GM15510 (cell line): ENCODE results near the gene GSTO1.

Experiments used
- POLR2A ChIP-seq: IDR thresholded peaks from 3 replicates; pipeline ENCODE4 v1.6.1; 2011; ENCODE audit warnings: borderline replicate concordance; ENCODE audit not compliant: insufficient read length; ENCODE audit errors: extremely low read depth

Gene GSTO1

DNA sequence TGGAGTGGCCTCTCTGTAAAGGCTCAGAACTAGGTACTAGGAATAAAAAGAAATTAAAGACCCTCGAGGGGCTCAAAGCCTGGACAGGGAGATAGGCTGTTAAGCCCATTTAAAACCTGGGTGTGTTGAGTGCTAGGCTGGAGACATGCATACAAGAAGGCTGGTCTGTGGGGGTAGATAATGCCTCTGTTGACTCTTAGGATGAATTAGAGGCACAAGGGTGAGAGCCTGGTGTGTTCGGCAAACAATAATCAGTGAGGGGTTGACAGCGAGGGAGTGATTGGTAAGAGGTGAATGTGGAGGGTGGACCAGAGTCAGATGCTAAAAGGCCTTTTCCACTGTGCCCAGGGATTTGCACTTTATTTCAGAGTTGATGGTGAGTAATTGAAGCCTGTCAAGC lies 27.0 kb downstream of the GSTO1 start:
- TF ChIP-seq POLR2A, result no peak

DNA sequence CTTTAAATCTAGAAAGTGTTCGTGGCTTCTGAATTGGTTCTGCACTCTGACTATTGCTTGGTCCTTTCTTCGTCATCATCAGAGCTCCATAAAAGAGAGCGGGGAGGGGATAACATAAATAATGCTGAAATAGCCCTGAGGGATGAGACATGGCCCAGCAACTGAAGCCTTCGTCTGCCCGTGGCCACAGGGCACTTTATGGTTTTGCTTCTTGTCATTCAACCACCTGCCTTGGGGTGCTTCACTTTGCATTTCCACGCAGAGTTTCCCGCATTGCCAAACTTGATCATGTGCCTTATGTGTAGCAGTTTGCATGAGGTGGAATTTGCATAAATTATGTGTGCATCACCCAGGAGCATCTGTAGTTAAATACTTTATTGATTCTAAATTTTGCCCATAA lies 30.2 kb downstream of the GSTO1 start:
- TF ChIP-seq POLR2A, result no peak

DNA sequence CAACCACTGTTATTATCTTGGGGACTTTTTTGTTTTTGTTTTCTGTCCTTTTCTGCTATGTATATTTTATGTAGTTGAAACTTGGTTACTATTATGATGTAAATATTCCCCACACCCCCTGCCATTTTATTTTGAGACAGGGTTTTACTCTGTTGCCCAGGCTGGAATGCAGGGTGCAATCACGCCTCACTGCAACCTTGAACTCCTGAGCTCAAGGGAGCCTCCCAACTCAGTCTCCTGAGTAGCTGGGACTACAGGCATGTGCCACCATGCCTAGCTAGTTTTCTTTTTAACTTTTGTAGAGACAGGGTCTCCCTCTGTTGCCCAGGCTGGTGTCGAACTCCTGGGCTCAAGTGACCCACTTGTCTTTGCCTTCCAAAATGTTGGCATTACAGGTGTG lies 32.2 kb downstream of the GSTO1 start:
- no peak for TF ChIP-seq POLR2A

DNA sequence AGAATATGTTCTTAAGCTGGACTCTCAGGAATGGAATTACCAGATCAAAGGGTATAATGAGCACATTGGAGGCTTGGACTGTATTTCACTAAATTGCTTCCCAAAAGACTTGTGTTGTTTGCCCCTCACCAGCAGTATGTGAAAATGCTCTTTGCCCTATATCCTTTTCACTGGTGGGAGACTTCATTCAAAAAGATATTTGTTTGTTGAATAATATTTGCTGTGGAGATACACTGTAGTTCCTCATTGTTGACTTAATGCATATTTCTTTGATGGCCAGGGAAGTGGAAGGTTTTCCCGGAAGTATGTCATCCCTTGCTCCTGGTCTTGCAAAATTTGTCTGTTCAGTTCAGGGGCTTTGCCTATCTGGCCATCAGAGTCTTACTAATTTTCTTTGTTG lies 33.7 kb downstream of the GSTO1 start:
- TF ChIP-seq POLR2A, result no peak

DNA sequence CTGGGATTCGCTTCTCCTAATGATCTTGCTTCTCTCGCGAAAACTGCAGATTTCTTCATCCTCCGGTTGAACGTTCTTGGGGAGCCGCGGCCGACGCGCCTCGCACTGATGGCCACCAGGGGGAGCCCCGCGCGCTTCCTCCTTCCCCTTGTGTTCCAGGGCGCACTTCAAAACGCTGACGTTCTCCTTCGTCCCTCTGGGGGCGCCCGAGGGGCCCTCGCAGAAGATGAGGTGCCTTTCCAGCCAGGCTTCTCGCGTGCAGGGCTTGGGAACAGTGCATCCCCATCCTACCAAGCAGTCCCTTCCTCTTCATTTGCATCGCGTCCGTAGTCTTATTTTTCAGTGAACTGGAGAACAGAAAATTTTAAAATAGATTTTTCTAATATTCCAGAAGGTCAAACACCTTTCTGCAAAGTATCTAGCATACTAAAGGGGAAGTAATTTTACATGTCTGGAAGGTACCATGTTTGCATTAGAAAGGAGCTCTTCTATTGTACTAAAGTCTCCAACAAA lies 36.8 kb downstream of the GSTO1 start:
- TF ChIP-seq POLR2A, result no peak

DNA sequence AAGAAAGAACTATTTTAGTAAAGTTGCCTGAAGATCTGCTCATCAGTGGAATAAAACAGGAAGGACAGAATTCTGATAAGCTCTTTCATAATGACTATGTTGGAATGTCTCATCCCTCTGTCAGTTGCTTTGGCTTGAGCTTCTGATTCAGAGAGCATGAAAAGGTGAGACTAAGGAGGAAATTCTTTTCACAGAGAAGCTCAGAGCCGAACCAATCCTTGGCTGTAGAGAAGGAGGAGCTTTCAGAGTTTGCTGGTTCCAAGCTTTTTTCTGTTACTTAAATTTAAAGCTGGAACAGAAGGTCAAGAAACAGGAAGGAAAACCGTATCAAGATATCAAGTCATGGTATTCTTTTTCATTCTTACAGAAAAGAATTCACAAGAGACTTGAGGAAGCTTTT lies 38.3 kb downstream of the GSTO1 start:
- TF ChIP-seq POLR2A, result no peak

DNA sequence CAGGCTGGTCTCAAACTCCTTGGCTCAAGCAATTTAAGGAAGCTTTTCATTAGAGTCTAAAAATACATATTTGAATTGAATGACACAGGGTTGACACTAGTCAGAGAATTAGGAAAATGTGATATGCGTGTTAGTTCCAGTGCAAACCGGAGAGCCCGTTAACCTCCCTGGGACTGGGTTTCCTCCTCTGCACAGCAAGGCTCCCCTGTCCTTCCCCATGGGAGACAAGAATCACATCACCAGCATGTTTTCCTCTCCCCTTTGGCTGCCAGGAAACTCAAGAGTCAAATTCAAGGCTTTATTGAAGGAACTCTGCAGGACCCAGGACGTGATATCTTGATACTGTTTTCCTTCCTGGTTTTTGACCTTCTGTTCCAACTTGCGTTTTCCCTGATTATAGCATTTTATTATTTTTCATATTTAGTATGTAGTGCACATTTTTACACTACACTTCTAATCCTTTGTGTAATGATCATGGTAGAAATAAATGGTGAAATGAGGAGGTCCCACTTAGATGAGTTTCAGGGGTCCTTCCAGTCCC lies 39.2 kb downstream of the GSTO1 start:
- TF ChIP-seq POLR2A, result no peak

DNA sequence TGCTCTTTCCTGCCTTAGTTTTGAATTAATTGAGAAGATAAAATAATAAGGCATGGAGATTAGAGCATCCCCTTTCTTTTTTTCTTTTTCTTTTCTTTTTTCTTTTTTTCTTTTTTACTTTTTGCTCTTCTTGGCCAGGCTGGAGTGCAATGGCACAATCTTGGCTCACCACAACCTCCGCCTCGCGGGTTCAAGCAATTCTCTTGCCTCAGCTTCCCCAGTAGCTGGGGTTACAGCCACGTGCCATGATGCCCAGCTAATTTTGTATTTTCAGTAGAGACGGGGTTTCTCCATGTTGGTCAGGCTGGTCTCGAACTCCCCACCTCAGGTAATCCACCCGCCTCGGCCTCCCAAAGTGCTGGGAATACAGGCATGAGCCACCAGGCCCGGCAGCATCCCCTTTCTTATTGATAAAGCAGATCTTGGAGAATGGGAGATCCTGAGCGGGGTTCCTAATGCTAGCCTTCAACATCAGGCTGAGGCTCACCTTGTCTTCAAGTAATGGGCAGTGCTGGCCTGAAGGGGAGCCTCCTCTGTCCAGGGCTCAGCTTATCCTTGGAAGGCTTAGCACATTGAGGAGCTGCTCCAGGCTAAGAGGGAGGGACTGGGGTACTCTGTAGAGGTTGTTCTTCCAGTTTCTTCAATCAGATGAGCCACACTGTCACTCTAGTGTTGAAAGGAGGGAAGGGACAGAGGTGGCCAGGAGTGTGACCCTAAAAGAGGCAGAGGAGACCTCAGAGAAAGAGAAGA lies 42.2 kb downstream of the GSTO1 start:
- TF ChIP-seq POLR2A, result no peak

DNA sequence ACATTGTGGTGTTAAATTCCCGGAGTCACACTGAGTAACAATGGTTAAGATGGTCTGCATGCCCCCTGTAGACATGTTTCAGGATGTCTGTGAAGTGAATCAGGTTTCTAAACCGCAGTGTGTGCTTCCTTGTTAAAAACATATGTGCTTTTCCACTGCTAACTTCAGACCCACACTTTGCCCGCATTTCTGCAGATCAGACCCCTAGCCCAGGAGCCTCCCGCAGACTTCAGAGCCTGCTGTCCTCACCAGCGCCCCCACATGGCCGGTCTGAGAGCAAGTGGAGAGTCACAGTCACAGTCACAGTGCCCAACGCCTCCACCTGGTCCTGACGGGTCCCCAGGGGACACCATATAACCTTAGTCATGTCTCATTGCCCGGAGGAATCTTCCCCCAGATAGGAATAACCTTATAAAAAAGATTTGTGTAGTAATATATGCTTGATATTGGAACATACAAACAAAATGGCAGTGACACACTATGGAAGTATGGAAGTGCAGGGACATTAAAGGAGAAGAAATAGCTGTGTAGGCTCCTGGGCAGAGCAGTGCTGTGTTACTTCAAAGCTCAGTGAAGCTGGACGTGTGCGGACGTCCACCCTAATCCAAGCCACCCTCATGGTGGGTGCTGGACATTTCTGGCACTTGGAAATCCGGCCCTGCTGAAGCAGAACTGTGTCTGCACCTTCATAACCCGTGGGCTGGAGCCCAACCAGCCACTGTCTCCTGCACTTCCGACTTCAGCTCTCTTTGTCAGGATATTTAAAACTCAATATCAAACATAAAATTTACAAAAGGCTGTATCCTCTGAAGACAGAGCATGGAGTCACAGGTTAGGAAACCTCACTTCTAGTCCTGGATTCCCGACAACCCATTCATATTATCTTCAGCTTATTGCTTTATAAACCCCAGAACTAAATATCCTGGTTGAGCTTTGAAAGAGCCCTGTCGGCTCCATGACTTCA lies 43.3 kb downstream of the GSTO1 start:
- no peak for TF ChIP-seq POLR2A

DNA sequence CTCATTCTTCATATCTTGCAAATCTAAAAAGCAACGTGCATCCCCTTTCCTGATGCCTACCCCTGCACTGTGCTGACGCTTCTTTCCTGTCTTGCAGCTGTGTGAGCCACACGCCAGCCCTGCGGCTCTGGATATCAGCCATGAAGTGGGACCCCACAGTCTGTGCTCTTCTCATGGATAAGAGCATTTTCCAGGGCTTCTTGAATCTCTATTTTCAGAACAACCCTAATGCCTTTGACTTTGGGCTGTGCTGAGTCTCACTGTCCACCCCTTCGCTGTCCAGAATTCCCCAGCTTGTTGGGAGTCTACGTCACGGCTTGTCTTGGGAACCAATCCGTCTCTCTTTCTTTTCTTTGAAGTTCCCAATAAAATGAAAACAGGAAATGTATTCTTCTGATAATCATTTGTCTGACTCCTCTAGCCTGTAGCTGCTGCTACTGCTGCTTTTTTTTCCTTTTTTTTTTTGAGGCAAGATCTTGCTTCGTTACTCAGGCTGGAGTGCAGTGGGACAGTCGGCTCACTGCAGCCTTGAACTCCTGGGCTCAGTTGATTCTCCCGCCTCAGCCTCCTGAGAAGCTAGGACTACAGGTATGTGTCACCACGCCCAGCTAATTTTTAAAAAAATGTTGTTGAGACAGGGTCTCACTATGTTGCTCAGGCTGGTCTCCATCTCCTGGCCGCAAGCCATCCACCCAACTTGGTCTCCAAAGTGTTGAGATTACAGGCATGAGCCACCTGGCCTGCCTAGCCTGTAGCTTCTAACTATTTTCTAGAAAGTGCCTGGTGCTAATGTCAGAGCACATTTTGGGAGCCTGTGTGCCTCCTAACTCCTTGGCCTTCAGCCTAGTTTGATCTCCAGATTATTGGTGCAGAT lies 44.6 kb downstream of the GSTO1 start:
- no peak for TF ChIP-seq POLR2A

DNA sequence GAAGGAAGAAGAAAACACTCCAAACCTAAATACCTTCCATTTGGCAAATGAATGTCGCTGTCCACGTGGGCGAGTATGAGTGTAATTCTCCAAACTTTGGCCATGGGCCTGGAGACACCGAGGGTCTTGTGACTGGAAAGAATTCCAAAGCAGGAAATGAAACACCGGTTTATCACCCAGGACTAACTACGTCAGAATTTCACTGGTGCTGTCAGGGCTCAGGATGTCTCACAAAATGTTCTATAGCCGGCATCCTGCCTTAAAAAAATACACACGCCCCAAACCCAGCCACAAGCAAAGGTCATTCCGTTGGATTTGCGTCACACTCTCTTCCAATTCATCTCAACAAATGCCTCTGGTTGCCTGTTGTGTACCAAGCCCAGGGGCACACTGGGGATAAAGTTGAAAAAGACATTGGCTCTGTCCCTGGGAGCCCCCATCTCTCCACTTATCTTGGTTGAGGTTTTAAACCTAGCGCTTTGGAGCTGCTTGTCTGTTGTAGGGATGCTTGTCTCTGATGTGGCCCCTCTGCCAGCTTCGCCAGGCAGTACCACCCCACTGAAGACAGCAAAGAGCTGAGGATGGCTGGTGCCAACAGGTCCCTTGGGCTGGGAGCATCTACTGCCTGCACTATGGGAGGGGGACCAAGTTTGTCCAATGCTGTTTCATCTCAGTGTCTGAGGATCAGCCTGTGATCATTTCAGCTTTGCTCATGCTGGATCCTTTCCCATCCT lies 45.5 kb downstream of the GSTO1 start:
- TF ChIP-seq POLR2A, result no peak

DNA sequence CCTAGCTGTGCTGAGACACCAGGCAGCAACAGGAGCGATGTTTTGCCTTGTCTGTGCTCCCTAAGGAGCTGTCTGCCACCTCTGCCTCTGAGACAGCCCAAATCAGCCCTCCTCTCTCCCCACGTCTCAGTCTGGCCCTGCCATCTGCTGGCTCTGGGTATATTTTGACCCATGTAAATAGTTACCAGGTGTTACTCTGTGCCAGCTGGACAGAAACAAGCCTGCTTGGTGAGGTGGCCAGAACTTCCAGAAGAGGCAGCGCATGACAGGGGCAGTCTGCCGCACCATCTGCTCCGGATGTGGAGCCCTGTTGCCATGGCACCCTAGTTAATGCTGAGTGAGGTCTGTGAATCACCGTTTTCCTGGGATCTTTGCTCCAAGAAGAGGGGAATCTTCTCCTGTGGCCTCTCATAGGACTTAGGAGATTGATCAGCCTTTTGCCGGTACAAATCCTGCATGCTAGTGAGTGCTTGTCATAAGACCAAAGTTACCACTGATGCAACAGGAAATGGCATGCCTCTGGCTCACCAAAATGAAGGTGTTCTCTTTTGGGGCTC lies 46.1 kb downstream of the GSTO1 start:
- no peak for TF ChIP-seq POLR2A

DNA sequence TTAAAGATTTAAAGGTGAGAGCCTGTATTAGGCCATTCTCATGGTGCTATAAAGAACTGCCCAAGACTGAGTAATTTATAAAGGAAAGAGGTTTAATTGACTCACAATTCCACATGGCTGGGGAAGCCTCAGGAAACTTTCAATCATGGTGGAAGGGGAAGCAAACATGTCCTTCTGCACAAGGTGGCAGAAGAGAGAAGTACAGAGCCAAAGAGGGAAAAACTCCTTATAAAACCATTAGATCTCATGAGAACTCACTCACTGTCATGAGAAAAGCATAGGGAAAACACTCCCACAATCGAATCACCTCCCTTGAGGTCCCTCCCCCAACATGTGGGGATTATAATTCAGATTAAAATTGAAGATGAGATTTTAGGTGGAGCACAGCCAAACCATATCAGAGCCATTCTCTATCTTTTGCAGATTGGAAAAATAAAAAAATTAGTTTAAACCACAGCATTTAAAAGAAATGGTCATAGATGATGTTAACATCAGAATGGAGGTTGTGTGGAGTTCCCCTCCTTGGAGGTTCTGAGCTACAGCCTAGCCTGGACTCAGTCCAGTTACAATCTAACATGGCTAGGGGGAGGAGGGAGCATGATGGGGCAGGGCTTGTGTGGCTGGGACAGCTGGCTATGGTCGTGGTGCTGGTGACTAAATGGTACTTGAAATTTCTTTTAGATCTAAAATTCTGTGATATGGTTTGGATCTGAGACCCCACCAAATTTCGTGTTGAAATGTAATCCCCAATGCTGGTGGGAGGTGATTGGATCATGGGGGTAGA lies 47.4 kb downstream of the GSTO1 start:
- no peak for TF ChIP-seq POLR2A
